HG03354 (cell line): ENCODE data around the gene RAB8B.

Experiments
- ATAC-seq: cut with Tn5 transposase; IDR thresholded peaks from one replicate; pipeline ENCODE4 v1.9.1; 2021; ENCODE audit warnings: mild to moderate bottlenecking; ENCODE audit not compliant: unreplicated experiment, poor library complexity, severe bottlenecking

The RAB8B gene

DNA sequence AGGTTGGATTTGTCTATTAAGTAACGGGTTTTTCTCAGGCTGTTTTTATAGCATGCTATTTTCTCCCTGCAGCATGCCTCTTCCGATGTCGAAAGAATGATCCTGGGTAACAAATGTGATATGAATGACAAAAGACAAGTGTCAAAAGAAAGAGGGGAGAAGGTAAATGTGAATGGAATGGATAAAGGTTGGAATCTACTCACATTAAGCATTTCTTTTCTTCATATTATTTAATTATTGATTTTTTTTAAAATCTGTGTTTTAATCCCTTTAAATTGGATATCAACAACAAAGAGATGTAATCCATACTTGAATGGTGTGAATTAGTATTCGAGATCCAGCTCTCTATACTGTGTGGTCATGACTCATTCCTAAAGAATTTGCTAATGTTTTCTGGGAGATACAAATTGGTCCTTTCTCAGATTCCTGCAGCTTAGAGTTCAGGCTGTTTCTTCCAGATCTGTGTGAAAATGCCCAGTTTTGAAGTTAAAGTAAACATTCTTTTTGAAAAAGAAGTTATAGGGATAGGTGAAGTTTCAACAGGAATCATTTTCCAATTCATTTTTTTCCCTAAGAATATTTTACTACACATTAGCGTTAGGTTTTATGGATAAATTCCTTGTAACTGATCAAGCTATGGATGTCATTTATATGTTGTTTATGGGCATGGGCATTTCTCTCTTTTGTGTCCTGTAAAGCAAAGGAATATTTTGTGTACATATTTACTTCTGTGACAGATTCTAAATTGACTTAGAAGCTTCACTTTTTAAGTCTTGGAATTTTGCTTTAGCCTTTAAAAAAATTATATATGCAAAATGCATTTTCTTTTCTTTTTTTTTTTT is 67.2 kb downstream of the RAB8B start:
- no peak for ATAC-seq

DNA sequence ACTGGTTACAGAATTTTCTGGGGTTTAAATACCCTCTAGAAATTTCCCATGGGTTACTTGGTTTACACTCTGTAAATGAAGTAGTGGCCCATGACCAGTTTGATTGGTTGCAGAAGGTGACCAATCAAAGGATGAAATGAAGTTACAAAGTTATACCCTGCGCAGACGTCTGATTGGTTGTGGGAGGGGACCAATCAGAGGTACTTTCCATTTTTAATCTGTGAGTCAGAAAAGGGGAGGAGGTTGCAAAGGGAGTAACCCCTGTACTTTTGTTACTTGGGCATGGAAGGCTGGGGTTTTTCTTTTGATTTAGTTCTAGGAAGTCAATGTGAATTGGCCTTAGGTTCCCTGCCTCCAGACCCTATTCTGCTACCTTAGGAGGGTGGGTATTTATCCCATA is 69.3 kb downstream of the RAB8B start:
- ATAC-seq: no peak

DNA sequence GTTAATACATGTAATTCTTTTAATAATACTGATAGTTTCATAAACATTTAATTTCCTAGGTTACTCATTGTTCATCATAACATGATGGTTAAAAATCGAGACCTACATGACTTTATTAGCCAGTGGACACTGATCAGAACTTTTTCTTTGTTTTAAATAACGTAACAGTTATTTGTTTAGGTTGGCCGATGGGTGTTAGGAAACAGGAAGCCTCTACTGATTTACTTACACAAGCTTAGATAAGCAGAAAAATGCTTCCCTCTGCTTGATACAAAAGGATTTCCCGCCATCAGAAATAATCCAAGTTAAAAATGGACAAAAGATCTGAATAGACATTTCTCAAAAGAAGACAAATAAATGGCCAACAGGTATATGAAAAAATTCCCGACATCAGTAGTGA is 71.4 kb downstream of the RAB8B start:
- ATAC-seq: no peak

DNA sequence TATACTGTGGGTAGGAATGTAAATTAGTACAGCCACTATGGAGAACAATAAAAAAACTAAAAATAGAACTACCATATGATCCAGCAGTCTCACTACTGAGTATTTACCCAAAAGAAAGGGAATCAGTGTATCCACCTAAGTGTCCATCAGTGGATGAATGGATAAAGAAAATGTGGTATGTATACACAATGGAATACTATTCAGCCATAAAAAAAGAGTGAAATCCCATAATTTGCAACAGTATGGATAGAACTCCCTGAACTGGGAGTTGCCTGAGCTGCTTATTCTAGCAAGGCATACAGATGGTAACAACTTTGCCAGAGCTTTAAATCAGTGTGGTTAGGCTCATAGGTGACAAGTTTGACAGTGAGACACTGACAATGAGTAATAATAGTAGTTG is 71.9 kb downstream of the RAB8B start:
- no peak for ATAC-seq

DNA sequence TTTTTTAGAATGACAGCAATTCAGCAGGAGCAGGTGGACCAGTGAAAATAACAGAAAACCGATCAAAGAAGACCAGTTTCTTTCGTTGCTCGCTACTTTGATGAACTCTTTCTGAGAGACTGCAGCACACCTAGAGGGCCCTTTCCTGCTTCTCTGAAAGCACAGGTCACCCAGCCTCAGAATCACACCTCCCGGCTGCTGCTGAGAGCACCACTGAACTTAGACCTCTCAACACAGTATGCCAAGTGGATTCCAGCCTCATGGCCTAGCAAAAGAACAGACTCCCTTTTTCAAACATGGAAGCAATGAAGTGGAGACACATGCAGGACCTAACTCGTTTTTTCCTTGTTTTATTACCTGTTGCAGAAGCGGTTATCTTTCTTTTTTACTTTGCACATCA is 74.1 kb downstream of the RAB8B start:
- no peak for ATAC-seq

DNA sequence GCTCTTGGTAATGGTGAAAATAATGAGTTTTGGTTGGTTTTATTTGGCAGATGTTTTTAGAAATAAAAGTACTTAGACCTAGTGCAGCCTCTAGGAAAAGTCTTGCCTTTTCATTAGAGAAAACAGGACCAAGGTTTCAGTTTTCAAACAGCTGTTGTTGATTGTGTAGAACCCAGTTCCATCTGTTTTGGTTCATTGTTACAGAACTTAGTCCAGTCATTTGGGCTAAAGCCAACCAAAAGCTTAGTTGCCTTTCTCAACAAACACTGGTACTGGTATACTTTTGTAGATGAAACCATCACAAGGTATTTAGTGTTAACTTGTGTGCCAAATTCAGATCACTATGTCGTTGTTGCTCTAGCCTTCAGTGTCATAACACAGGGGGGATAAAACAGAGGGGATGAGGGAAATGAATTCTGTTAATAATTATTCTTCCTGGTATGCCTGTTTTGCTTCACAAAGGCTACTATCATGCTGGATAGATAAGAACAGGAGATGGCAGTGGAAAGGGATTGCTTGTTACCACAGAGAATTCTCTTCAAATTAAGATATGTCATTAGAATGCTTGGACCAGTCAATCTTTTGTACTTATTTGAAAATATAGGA is 75.4 kb downstream of the RAB8B start:
- no peak for ATAC-seq

DNA sequence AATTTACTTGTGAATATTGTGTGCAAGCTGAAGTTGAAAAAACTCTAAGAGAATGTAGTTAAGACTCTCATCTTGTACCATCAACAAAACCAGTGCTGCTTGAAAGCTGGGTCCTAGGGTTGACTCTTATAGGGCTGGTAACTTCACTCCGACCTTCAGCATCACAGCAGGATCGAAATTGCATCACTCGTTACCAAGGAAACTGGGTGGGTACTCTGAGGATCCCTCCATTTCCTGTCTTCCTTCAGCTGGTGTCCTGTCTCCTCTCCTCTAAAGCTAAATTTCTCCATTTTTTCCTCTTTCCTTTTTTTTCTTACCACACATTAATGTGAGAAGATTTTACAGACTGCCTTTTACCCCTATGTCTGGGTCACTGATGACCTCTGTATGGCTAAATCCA is 85.0 kb downstream of the RAB8B start:
- no peak for ATAC-seq

DNA sequence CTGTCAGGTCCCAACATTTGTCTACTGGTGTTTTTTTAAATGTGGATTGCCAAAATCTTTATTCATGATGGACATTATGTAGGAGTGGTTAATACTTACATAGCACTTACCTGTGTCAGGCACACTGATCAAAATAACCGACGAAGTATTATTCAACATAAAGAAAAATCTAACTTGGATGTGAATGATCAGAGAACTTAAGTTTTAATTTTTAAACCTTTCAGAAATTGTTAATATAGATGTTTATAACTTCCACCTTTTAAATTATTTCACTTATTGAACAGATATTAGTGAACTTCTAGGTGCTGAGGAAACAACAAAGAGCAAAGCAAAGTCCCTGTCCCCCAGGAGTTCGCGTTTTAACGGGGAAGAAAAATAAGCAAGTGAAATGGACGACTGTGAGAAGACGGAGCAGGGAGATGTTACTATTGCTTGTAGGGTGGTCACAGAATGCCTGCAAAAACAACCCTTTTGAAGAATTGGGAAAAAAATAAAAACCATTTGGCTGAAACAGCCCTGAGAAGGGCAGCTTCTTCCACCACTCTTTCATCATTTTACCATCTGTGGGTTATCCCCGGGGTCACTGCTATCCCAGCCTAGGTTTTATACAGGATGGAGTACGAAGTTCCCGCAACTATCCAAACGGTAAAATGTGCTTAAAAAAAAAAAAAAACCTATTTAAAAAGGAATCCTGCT is 87.1 kb downstream of the RAB8B start:
- peak; percentile 25 for ATAC-seq

DNA sequence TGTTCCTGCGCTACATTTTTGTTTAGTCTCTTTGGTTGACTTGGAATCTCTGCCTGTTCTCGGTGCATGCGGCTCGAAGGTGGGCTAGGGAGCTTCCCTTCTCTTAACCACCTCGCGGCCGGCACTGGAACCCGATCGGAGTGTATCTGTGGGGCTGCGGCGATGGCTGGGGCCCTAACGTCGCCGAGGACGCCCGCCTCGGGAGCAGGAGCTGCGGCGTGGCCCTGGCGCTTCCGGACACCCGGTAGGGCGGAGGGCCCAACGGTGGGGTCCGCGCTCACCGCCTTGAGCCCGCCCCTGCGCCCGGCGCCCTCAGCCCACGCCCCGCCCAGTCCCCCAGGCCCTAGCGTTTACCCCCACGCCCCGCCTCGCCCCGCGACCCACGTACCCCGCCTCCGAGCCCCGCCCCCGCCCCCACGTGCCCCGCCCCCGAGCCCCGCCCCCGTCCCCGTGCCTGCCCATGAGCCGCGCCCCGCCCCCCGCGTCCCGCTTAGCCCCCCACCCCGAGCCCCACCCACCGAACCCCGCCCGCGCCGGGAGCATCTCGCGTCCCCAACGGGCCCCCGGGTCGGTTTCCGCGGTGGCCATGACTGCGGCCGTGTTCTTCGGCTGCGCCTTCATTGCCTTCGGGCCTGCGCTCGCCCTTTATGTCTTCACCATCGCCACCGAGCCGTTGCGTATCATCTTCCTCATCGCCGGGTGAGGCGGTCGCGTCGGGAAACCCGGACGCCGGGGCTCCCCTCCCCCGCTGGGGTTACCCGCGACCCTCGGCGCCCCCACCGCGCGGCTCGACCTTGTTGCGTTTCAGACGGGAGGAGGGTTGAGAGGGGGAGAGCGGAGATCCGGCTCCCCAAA is 87.9 kb downstream of the RAB8B start, which contains the start of gene APH1B:
Gene APH1B (plus strand): TSS at position 568 of the 855 bp plus-strand sequence. CDS start 19 bp downstream, at position 587.
- ATAC-seq: peak; percentile 80

DNA sequence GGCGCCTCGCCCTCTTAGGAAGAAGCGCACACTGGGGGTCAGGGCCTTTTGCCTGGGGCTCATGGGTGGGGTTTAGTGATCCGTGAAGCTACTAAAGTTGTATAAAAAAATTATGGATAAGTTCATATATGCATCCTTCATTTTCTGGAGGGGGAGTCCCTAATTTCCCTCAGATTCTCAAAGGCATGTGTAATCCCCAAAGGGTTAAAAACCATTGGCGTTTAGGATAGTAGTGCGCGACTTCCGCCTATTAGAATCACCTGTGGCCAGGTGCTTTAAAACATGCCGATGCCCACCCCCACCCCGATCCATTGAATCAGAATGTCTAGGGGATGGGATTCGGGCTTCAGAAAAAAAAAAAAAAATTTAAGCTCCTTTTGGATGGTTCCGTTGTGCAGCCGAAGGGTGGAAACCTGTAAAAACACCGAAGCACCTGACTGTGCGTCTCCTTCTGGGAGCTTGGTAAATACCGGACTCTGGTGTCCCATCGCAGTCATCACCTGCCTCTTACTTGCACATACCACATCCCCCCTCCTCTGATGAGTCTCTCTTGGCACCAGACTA is 88.6 kb downstream of the RAB8B start:
- peak; percentile 35 for ATAC-seq

DNA sequence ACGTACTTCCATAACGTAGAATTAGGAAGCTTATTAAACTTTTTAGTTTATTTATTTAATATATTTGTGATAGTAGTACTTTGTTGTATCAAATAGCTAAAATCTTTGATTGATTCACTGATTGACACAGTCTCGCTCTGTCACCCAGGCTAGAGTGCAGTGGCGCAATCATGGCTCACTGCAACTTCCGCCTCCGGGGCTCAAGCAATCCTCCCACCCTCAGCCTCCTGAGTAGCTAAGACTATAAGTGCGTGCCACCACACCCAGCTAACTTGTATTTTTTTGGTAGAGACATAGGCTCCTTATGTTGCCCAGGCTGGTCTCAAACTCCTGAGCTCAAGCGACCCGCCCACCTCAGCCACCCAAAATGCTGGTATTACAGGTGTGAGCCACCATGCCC is 93.7 kb downstream of the RAB8B start:
- no peak for ATAC-seq

DNA sequence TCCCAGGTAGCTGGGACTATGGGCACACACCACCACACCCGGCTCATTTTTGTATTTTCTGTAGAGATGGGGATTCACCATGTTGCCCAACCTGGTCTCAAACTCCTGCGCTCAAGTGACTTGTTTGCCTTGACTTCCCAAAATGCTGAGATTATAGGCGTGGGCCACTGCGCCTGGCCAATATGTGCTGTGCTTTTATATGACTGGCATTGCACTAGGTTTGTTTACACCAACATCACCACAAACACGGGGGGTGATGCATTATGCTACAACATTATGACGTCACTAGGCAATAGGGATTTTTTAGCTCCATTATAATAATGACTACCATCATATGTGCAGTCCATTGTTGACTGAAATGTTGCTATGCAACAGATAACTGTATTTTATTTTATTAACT is 94.9 kb downstream of the RAB8B start:
- ATAC-seq: no peak

DNA sequence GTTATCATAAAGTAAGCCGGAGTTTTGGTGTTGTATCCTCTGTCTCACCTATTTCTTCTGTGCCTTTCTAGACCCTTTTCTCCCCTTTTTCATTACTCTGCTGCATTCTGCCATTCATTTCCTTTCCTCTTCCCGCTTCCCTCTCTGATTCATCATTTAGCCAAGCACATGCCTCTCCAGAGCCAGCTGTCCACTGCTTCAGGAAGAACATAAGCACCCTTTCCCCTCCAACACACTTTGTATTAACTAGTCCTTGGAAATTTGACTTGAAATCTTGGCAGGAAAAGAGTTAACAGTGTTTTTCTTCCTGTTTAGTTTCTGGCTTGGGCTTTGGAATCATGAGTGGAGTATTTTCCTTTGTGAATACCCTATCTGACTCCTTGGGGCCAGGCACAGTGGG is 97.7 kb downstream of the RAB8B start:
- ATAC-seq: no peak

DNA sequence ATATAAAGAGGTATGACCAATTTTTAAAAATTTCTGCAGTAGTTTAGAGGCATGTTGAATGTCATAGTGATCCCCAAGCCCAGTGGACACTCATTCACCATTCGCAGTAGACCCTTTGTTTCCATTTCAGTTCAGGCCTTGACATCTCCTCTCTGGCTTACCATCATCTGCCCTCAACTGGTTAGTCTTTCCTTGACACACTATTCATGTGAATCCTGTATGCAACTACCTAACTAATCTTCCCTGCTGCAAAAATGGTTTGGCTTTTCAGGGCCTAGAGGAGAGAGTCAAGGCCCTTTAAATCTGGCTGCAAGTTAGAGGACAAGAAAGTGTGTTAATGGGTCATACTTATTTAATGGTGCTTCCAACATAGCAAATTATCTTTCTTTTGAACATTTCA is 98.9 kb downstream of the RAB8B start:
- ATAC-seq: no peak

DNA sequence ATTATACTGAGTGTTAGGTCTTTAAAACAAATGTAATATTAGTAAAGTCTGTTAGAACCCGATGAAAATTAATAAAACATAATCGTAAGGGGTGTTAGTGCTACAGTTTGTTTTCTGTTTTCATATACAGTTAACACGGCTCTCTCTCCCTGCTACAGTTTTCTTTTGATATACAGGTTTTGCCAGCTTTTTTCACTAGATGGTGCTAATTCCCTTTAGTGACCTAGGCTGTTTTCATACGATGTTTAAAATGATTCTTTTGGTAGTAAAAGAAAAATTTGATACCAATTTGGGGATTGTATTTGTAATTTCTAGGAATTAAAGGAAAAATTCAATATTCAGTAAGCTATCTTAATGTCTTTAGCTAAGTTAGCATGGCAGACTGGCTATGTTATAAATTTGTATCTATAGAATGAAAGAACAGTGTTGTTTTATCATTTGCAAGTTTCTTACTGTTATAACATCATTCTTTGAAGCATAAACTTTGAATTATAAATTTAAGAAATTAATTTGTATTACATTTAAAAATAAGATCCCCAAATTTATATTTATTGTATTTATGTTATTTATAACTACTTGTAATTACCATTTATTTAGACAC is 99.5 kb downstream of the RAB8B start:
- ATAC-seq: no peak

DNA sequence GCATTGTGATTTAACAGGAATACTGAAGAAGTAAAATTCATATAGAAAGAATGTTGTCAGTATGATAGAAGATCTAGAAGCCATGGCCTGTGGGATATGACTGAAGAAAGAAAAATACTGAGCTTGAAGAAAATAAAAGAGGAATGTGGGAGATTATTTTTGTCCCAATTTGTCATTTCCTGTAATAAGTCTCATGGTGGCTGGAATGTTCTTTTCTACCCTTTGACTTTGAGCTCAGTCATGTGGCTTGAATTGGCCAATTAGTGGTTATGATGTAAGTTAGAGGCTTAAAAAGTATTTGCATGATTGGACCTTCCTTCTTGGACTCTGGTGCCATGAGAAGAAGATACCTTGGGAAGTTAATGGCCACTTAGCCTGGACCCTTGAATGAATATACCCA is 102.1 kb downstream of the RAB8B start:
- ATAC-seq: no peak

DNA sequence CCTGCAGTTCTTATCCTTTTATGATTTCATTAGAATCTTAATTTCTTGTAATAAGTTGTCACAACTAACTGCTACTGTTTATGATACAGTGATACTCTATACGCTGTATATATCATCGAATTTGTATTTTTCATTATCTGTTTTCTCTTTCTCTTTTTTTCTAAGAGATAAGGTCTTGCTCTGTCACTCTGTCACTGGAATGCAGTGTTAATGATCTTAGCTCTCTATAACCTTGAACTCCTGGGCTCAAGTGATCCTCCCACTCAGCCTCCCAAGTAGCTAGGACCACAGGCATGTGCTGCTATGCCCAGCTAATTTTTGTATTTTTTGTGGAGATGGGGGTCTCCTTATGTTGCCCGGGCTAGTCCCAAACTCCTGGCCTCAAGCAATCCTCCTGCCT is 102.8 kb downstream of the RAB8B start:
- no peak for ATAC-seq

DNA sequence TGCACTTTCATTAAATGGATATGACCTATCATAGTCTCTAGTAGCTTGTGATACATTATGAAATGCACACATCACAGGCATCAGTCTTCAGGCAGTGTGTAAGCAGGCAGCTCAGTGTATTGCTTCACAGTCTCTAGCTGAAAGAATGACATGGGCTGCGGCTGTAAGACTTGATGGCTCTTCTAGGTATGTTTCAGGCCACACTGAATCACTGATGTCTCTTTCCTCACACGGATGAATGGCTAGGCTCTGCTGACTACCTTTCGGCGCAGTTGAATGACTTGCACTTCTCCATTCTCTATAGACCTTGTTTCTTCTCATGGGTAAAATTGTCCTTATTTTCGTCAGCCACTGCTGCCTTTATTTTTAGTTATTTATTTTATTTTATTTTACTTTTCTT is 103.4 kb downstream of the RAB8B start:
- no peak for ATAC-seq

DNA sequence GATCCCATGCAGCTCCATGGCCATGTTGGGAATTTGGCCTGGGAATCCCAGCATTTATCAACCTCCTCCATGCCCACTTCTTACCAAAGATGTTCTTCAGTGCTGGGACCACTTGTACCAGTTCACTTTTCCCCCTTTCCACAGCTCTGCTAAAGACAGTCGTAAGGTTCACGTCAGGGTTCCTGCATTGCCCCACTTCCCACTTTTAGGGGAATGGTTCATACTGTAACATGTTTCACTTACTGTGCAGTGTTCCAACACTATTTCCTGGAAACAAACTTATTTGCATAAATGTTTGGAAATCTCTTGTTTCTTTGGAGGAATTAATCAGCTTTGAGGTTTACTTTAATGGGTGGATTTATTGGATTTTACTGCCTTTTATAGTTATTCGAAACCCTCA is 105.0 kb downstream of the RAB8B start:
- ATAC-seq: no peak
